A673 (cell line): ENCODE results near the gene ATP8A1. TPM values are rescaled to one million over a fixed set of nuclear protein-coding genes. Genes with fewer than 3 reads are reported as not detected.
"Not testable (repeated sequence)": the region's sequence is repeated elsewhere in the genome, so short reads cannot be mapped to it uniquely, and the experiment has no call there.

Source experiments
- BruUV-seq: library from RNA; stranded (reverse); fragments of 400-500 nt; replicated peaks from 2 replicates; lab custom pipeline; 2021; lab: Mats Ljungman, UMichigan
- CTCF ChIA-PET: fragments of 300-600 bp; sonication (Branson Sonifier 250); formaldehyde crosslinking; loops from one replicate; lab custom pipeline; 2022; ENCODE audit warnings: antibody characterized with exemption; lab: Charles Lee
- POLR2A ChIA-PET: fragments of 300-600 bp; sonication (Branson Sonifier 250); formaldehyde crosslinking; loops from one replicate; lab custom pipeline; 2022; ENCODE audit warnings: antibody characterized with exemption; ENCODE audit not compliant: low non-redundant PET; lab: Charles Lee
- DNase-seq: peaks from one replicate; pipeline ENCODE4 v3.0.0-alpha.2; 2015; ENCODE audit warnings: low spot score
- H3K27ac ChIP-seq: fragments of 200-600 bp; sonication (generic); 2 replicates; pipeline ENCODE4 v1.5.1; 2016; ENCODE audit warnings: mixed run types, low read depth, mild to moderate bottlenecking, mixed read lengths, antibody characterized with exemption, low read length; ENCODE audit not compliant: poor library complexity, severe bottlenecking
- H3K27me3 ChIP-seq: fragments of 200-600 bp; sonication (generic); replicated peaks from 2 replicates; pipeline ENCODE4 v1.6.1; 2017; ENCODE audit warnings: mixed run types, low read depth, mild to moderate bottlenecking, mixed read lengths, antibody characterized with exemption, low read length; ENCODE audit not compliant: insufficient read depth, poor library complexity
- H3K36me3 ChIP-seq: fragments of 200-600 bp; sonication (generic); 2 replicates; pipeline ENCODE4 v1.6.1; 2016; ENCODE audit warnings: mixed run types, mild to moderate bottlenecking, mixed read lengths, antibody characterized with exemption, low read length; ENCODE audit not compliant: insufficient read depth, poor library complexity, severe bottlenecking
- H3K4me1 ChIP-seq: fragments of 200-600 bp; sonication (generic); 2 replicates; pipeline ENCODE4 v1.6.1; 2017; ENCODE audit warnings: mixed run types, mild to moderate bottlenecking, mixed read lengths, antibody characterized with exemption, low read length; ENCODE audit not compliant: insufficient read depth, poor library complexity, severe bottlenecking
- H3K4me3 ChIP-seq: fragments of 200-600 bp; sonication (generic); 2 replicates; pipeline ENCODE4 v1.5.1; 2016; ENCODE audit warnings: low read depth, mixed run types, mild to moderate bottlenecking, mixed read lengths, low read length; ENCODE audit not compliant: poor library complexity, severe bottlenecking
- H3K9me3 ChIP-seq: fragments of 200-600 bp; sonication (generic); 2 replicates; pipeline ENCODE4 v1.6.1; 2016; ENCODE audit warnings: mixed run types, low read depth, mild to moderate bottlenecking, mixed read lengths, antibody characterized with exemption, low read length; ENCODE audit not compliant: poor library complexity, severe bottlenecking
- CTCF ChIP-seq: fragments of 300-800, 200-600 bp; sonication (generic); conservative IDR thresholded peaks from 2 replicates; pipeline ENCODE4 v1.5.1; 2017; ENCODE audit warnings: low read depth, mild to moderate bottlenecking, antibody characterized with exemption, low read length, moderate library complexity, mixed read lengths
- EZH2 ChIP-seq: fragments of 200-600 bp; sonication (generic); IDR thresholded peaks from 2 replicates; pipeline ENCODE4 v1.6.1; 2017; ENCODE audit warnings: borderline replicate concordance, low read depth, mild to moderate bottlenecking, mixed read lengths, antibody characterized with exemption, low read length; ENCODE audit not compliant: poor library complexity, severe bottlenecking
- intact Hi-C: fragments of 100-400 bp; cut with micrococcal nuclease; formaldehyde crosslinking; loops from one replicate; pipeline ENCODE4 v1.10.0; 2022; ENCODE audit not compliant: unreplicated experiment
- total RNA-seq: library from RNA; stranded (reverse); gene quantifications from 2 replicates; pipeline ENCODE4 v1.2.3, GENCODE V29; 2021

ATP8A1 gene
- total RNA-seq, 1 experiment from 2014 or later, result 0.28 TPM

GRCh38 chr4:42654631-42655268 lies 2.2 kb downstream of the ATP8A1 start:
- POLR2A ChIA-PET, result no interaction called here
- Histone ChIP-seq H3K9me3 (no peaks in the 10 kb centered on the region), H3K4me1 (no peaks in the 10 kb centered on the region), H3K4me3 (no peak overlapping the region), H3K27me3 (peaks cover 15% of the 10 kb centered on the region), H3K36me3 (no peaks in the 10 kb centered on the region), H3K27ac (no peak overlapping the region)
- intact Hi-C loops, result no loop called here
- BruUV-seq, result no TSS peak
- CTCF ChIA-PET, result no interaction called here
- TF ChIP-seq EZH2 (no peak), CTCF (no peak)
- no peak for DNase-seq

DNA sequence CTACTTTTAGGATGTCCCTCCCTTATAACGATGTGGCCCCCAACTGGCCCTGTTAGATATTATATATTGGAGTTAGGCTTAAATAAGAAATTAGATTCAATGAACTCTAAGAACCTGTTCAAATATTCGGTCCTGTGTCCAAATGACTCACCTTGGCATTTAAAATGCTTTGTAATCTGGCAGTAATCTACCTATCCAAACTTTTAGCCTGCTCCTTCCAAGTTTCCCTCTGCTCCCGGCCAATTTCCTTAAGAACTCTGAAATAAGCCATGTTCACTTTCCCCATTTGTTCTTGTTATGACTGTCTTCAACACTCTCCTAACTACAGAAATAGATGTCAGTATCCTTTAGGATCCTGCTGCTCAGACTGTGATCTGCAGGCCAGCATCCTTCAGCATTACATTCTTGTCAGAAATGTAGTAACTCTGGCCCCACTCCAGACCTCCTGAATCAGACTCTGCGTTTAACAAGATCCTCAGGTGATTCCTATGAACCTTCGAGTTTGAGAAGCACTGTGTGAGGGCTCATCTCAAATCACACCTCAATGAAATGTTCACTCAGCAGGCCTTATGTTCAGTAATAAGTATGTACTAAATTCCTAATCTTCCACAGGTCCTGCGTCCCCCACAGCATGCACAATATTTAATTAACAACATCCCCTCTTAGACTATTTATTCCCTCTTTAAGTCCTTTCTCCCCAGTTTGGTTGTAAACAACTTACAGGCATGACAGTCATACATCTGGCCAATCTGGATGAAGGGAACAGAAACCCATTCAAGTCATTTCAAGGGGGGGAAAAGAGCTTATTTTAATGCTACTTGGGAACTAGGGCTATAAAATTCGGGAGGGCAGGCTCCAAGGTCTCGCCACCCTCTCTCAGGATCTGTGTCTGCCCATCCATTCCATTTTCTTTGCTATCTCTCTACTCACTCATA lies 3.0 kb downstream of the ATP8A1 start:
- no peak for DNase-seq
- intact Hi-C loops, result no loop called here
- TF ChIP-seq EZH2 (no peak), CTCF (no peak)
- ChIA-PET POLR2A (no interaction called here), CTCF (no interaction called here)
- Histone ChIP-seq H3K4me1 (no peaks in the 10 kb centered on the region), H3K9me3 (no peaks in the 10 kb centered on the region), H3K27me3 (peaks cover 15% of the 10 kb centered on the region), H3K4me3 (no peak overlapping the region), H3K27ac (no peak overlapping the region), H3K36me3 (no peaks in the 10 kb centered on the region)
- no TSS peak for BruUV-seq

DNA sequence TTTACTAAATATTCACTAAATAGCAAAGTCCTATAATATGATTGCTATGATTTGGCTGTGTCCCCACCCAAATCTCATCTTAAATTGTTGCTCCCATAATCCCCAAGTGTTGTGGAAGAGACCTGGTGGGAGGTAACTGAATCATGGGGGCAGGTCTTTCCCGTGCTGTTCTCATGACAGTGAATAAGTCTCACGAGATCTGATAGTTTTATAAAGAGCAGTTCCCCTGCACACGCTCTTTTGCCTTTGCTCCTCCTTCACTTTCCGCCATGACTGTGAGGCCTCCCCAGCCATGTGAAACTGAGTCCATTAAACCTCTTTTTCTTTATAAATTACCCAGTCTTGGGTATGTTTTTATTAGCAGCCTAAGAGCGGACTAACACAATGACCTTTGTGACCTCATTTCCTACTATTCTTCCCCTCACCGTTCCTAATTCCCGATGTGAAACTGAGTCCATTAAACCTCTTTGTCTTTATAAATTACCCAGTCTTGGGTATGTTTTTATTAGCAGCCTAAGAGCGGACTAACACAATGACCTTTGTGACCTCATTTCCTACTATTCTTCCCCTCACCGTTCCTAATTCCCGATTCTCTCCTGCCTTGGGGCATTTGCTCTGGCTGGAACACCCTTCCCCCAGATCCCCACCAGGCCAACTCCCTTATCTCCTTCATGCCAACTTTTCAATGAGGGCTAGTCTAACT lies 4.2 kb downstream of the ATP8A1 start:
- BruUV-seq, intact Hi-C loops: not testable (repeated sequence)
- peaks cover 15% of the 10 kb centered on the region for H3K27me3 ChIP-seq

More for the DNA sequence above, 4.2 kb downstream of the ATP8A1 start:
- DNase-seq, H3K27ac ChIP-seq, H3K9me3 ChIP-seq, H3K4me3 ChIP-seq, POLR2A ChIA-PET, H3K36me3 ChIP-seq, H3K4me1 ChIP-seq, CTCF ChIA-PET: not testable (repeated sequence)
